Activated CD8-positive, alpha-beta memory T cell treated with anti-CD3 and anti-CD28 coated beads, Interleukin-2, amount 50 U/mL, for 4 hours (primary cell): ENCODE data around the gene PTPRN2.

ENCODE experiments used
- DNase-seq: peaks from one replicate; pipeline ENCODE4 v3.0.0-alpha.2; 2020

Gene PTPRN2

GRCh38 chr7:157555944-157556641, 1031.5 kb downstream of the PTPRN2 start:
- no peak for DNase-seq

- no peak for DNase-seq
Observed at GRCh38 chr7:157555313-157555712, 1032.3 kb downstream of the PTPRN2 start.

- peak; percentile 9 for DNase-seq
Observed at GRCh38 chr7:157554393-157555238, 1033.0 kb downstream of the PTPRN2 start.

GRCh38 chr7:157553256-157553655, 1034.4 kb downstream of the PTPRN2 start:
- no peak for DNase-seq

GRCh38 chr7:157552295-157552993, 1035.2 kb downstream of the PTPRN2 start:
- peak; percentile 10 for DNase-seq

- peak; percentile 3 for DNase-seq
Observed at GRCh38 chr7:157551325-157552070, 1036.1 kb downstream of the PTPRN2 start.

- peak; percentile 6 for DNase-seq
Observed at GRCh38 chr7:157550300-157551275, 1037.0 kb downstream of the PTPRN2 start.

GRCh38 chr7:157549612-157550299, 1037.9 kb downstream of the PTPRN2 start:
- peak; percentile 11 for DNase-seq

- peak; percentile 10 for DNase-seq
Observed at GRCh38 chr7:157548691-157549303, 1038.8 kb downstream of the PTPRN2 start.

GRCh38 chr7:157547611-157548010, 1040.0 kb downstream of the PTPRN2 start:
- peak; percentile 5 for DNase-seq

GRCh38 chr7:157547102-157547501, 1040.5 kb downstream of the PTPRN2 start:
- DNase-seq = peak; percentile 3

- DNase-seq = no peak
Observed at GRCh38 chr7:157545681-157546060, 1042.0 kb downstream of the PTPRN2 start.

GRCh38 chr7:157544980-157545680, 1042.5 kb downstream of the PTPRN2 start:
- peak; percentile 12 for DNase-seq

- DNase-seq = peak; percentile 9
Observed at GRCh38 chr7:157544226-157544625, 1043.4 kb downstream of the PTPRN2 start.

GRCh38 chr7:157543791-157544190, 1043.8 kb downstream of the PTPRN2 start:
- peak; percentile 4 for DNase-seq

GRCh38 chr7:157543276-157543675, 1044.3 kb downstream of the PTPRN2 start:
- DNase-seq = peak; percentile 10

- DNase-seq = peak; percentile 12
Observed at GRCh38 chr7:157542068-157543021, 1045.3 kb downstream of the PTPRN2 start.

- DNase-seq = peak; percentile 9
Observed at GRCh38 chr7:157541295-157542067, 1046.1 kb downstream of the PTPRN2 start.
